GM21423 (cell line): ENCODE measurements around the gene ZNF398.

ENCODE experiments used
- ATAC-seq: cut with Tn5 transposase; IDR thresholded peaks from one replicate; pipeline ENCODE4 v1.9.1; 2021; ENCODE audit warnings: mild to moderate bottlenecking, moderate library complexity; ENCODE audit not compliant: unreplicated experiment

ZNF398 gene

DNA sequence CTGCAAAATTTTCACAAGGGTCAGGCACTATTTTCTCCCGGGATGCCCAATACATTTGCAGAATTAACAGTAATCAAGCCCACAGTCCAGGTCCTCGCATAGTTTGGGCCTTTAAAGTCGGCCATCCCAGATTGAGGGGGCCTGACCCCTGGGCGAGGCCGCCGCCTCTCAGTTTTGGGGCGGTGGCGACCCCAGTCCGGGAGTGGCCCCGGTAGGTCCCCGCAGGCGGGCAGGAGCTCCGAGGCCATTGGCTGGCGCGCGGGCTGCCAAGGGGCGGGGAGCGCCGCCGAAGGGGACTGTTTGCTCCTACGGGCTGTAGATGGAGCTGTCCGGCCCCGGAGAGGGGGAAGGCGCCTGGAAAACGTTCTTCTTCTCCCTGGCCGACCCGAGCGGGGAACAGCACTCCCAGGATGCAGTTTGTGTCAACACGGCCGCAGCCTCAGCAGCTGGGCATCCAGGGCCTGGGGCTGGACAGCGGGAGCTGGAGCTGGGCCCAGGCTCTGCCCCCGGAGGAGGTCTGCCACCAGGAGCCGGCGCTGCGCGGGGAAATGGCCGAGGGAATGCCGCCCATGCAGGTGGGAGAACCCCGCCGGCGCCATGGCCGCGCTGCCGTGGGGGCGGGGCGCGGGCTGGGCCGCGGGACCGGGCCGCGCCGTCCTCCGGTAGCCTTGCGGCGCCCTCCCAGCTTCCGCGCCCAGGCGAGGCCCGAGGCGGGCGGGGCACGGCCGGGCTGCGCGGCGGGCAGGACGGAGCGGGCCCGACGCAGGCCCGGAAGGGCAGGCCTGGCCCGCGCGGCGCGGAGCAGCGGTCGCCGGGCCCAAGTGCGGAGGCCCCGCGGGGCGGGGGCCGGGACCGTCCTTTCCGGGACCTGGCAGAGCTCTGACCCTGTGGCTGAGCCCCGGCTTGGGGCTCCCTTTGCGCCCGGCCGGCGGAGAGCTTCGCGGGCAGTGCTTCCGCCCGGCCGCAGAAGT is 48.2 kb downstream of the ZNF398 start, which contains the start of gene ZNF282:
TSS of gene ZNF282 (plus strand) at position 367 of the 971 bp plus-strand sequence. CDS start at position 411, 44 bp downstream.
- ATAC-seq: peak; percentile 90

DNA sequence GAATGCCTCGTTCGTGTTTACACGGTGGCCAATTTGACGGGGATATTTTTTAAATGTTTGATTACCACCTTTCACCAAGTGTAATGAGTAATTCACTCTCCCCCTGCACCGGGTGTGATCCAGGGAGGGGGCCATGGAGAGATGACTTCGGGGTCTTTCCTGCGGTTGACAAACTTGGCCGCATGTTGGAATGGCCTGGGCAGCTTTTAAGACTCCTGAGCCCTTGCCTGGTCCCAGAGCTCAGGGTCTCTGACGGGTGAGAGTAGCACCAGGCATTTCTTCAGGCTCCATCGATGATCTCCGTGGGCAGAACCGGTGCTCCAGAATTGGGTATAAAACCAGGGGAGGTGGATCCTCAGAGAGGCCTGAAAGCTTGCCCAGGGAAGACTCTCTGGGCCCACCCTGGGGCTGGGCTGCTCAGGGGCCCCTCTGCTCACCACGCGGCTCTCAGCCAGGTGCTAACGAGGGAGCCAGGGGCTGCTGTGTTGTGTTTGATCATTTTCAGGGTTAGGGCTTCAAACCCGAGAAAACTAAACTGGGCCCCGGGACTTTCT is 49.0 kb downstream of the ZNF398 start:
- peak; percentile 2 for ATAC-seq

DNA sequence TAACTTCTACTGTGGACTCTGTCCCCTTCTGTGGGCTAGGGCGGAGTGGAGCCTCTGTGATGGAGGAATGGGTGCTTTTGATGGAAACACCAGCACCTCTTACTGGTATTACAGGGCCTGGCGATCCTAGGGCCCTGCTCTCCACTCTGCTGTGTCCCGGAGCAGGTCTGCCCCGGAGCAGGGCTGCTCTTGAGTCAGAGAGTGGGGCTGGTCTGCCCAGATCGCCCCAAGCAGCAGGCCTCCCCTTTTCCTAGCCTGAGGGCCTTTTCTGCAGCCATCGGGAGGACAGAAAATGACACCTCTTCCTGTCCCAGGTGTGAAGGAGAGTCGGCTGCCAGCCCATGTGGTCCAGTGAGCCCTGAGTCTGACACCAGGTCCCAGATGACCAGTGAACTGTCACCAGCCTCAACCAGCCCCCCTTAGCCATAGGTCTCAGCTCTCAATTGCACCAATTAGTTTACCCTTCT is 49.5 kb downstream of the ZNF398 start:
- ATAC-seq: peak; percentile 10

DNA sequence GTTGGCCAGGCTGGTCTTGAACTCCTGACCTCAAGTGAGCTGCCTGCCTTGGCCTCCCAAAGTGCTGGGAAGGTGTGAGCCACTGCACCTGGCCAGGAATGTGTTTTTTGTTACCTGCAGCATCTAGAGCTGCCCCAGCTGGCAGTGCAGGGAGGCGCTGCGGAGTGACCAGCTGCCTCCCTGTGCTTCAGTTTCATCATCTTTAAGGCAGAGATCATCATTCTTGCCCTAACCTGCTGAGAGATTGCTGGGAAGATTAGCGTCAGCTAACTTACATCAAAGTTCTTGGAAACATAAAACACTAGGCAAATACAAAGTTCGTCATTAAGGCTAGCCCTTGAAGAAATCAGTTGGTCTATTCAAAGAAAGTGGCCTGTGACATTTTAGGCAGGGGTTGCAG is 50.4 kb downstream of the ZNF398 start:
- no peak for ATAC-seq

GRCh38 chr7:149198161-149198816 is 51.0 kb downstream of the ZNF398 start:
- no peak for ATAC-seq

DNA sequence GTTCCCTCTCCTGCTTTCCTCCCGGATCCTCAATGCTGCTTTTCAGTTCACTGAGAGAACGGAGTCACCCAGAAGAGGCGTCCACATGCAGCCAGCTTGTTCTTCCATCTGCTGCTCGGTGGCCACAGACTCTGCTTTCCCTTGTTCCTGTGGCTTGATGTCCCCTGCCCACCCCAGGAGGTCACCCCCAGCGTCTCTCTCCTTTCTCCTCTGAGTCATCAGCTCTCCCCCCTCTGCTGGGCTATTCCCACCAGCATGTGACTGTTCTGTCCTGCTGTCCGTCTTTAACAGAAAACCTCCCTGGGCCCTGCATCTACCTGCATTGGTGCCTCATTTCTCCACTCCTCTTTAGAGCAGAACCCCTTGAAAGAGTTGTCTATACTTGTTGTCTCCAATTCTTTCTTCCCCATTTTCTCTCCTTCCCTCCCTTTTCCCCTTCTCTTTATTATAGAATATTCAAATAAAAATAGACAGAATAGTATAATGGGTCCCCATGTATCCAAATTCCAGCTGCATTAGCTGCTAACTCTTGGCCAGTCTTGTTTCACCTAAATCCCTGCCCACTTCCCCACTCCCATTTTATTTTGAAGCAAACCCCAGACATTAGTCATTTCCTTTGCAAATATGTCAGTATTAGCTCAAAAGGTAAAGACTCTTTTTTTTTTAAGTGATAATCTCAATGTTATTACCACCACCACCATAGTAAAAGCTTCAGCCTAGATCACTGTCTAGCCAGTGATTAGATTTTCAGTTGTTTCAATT is 52.2 kb downstream of the ZNF398 start:
- no peak for ATAC-seq

DNA sequence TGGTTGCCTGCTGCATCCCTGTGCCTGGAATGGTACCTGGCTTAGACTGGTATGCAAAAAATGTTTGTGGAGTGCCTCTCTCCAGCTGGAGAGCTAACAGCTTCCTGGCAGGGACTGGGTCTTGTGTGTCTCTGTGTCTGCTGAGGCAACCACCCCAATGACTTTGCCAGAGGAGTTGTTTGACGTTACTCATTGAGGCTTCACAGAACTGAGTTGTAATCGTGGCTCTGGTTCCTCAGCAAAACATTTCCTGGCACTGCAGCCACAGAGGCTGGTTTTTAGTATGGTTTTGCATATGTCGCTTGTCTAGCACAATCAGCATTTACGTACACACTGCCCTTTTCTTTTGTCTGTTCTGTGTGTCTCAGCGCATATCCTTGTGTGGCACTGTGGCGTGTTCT is 55.6 kb downstream of the ZNF398 start:
- no peak for ATAC-seq

DNA sequence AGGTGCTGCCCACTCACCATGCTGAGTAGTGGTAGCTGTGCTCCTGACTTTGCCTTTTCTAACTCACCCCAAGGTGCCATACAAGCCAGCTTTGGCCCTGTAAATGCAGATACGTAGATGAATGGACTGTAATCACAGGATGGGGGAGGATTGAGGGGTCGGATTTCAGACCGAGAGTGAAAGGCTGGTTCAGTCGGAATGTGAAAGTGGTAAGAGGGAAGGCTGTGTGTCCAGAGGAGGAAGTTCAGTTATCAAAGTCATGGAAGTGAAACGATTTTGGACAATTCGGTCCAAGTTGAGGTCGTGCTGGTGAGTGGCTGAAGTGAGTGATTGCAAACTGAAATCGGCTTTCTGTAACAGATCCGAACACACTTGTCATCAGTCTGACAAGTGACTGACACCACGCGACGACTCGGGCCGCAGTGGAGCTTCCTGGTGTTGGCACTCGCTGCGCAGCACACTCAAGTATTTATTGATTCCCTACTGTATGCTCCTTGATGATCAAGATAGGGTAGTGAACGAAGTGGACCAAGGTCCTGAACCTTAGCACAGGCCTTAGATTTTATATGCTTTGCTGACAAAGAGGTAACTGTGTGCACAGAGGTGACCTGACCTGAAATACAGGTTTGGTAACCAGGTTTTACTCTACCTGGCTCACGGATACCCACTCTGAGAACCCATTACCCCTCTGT is 58.6 kb downstream of the ZNF398 start:
- no peak for ATAC-seq

- no peak for ATAC-seq
Measured at GRCh38 chr7:149207324-149208035, 60.2 kb downstream of the ZNF398 start.

GRCh38 chr7:149209518-149210269 is 62.4 kb downstream of the ZNF398 start:
- no peak for ATAC-seq

GRCh38 chr7:149210551-149210950 is 63.3 kb downstream of the ZNF398 start:
- ATAC-seq: no peak

GRCh38 chr7:149214020-149214720 is 66.9 kb downstream of the ZNF398 start:
- no peak for ATAC-seq

DNA sequence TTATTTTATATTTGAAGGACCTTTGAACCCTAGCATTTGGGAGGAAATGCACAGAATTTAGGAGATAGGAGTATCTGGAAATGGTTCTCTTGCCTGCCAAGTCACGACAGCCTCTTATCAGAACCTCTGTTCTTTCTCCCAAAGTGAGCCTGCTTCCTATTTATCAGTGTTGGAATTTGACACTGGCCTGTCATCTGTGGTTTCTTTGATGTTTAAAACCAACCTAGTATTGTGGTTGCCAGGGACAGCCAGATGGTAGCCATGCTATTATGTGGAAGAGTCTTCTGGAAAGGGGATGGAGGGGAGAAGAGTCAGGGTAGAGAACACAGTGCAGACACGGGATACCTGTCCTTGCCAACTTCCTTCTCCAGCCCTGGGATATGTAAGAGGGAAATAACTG is 69.1 kb downstream of the ZNF398 start:
- no peak for ATAC-seq

- no peak for ATAC-seq
Measured at GRCh38 chr7:149217570-149217969, 70.3 kb downstream of the ZNF398 start.

GRCh38 chr7:149218469-149219420 is 71.5 kb downstream of the ZNF398 start:
- no peak for ATAC-seq

- ATAC-seq: no peak
Measured at GRCh38 chr7:149220534-149220933, 73.3 kb downstream of the ZNF398 start.

GRCh38 chr7:149223176-149223575 is 75.9 kb downstream of the ZNF398 start:
- ATAC-seq: no peak
